K562 (cell line): ENCODE results near the gene RUNDC3A. TPM values are rescaled to one million over a fixed set of nuclear protein-coding genes. Genes with fewer than 3 reads are reported as not detected.
A peak's percentile ranks its signal among the peaks of the same experiment; 100 is the strongest.

ENCODE experiments used
- BRCA1 ChIP-seq, 2 experiments: fragments of 450-650 bp in 1 of 2; sonication (generic) in 1 of 2; formaldehyde crosslinking in 1 of 2; IDR thresholded peaks; 2 replicates each; pipeline versions ENCODE4 v1.5.0 to v1.6.1; 2017 to 2020; ENCODE audit warnings: mild to moderate bottlenecking in 1 of 2, missing genetic modification reagents in 1 of 2
- ILF3 ChIP-seq: fragments of 450-650 bp; IDR thresholded peaks from 2 replicates; pipeline ENCODE4 v1.6.1; 2018; ENCODE audit warnings: antibody characterized with exemption, mild to moderate bottlenecking, moderate library complexity, borderline replicate concordance
- KLF16 ChIP-seq: IDR thresholded peaks from 2 replicates; pipeline ENCODE4 v1.6.1; 2016; ENCODE audit warnings: antibody characterized with exemption
- MAFG ChIP-seq: fragments of 450-650 bp; conservative IDR thresholded peaks from 2 replicates; pipeline ENCODE4 v1.6.1; 2016; ENCODE audit warnings: missing genetic modification characterization, missing compliant biosample characterization
- MIER1 ChIP-seq: fragments of 450-650 bp; IDR thresholded peaks from 2 replicates; pipeline ENCODE4 v1.6.1; 2016; ENCODE audit warnings: antibody characterized with exemption, mild to moderate bottlenecking, low read depth
- NCOA1 ChIP-seq: fragments of 450-650 bp; IDR thresholded peaks from 2 replicates; pipeline ENCODE4 v1.6.1; 2016; ENCODE audit warnings: low read depth
- NFRKB ChIP-seq: fragments of 450-650 bp; IDR thresholded peaks from 2 replicates; pipeline ENCODE4 v1.6.1; 2016; ENCODE audit warnings: low read depth
- PBX2 ChIP-seq, 2 experiments: IDR thresholded peaks in 1 of 2; conservative IDR thresholded peaks in 1 of 2; 2 replicates each; pipeline ENCODE4 v1.6.1; 2016; ENCODE audit warnings: low read depth in 2 of 2, mild to moderate bottlenecking in 1 of 2, missing compliant biosample characterization in 1 of 2, missing genetic modification characterization in 1 of 2, moderate library complexity in 1 of 2
- PHTF2 ChIP-seq: fragments of 250-450 bp; sonication (Bioruptor Pico); IDR thresholded peaks from 2 replicates; pipeline ENCODE4 v1.5.0; 2021; ENCODE audit warnings: mild to moderate bottlenecking
- POLR2H ChIP-seq: IDR thresholded peaks from 2 replicates; pipeline ENCODE4 v1.6.1; 2016; ENCODE audit warnings: missing genetic modification characterization, low read depth, mild to moderate bottlenecking, control low read depth, missing compliant biosample characterization, moderate library complexity
- RBFOX2 ChIP-seq: fragments of 200-400 bp; formaldehyde crosslinking; IDR thresholded peaks from 2 replicates; pipeline ENCODE4 v1.6.1; 2017; ENCODE audit warnings: low read depth, mild to moderate bottlenecking, low read length, moderate library complexity
- STAG1 ChIP-seq: sonication (generic); formaldehyde crosslinking; IDR thresholded peaks from 2 replicates; pipeline ENCODE4 v1.5.0; 2020; ENCODE audit warnings: missing genetic modification reagents, borderline replicate concordance
- ZNF75A ChIP-seq: fragments of 450-650 bp; formaldehyde crosslinking; IDR thresholded peaks from 2 replicates; pipeline ENCODE4 v1.4.0; 2020; ENCODE audit warnings: mild to moderate bottlenecking
- ZSCAN32 ChIP-seq: fragments of 450-650 bp; formaldehyde crosslinking; IDR thresholded peaks from 2 replicates; pipeline ENCODE4 v1.4.0; 2020; ENCODE audit warnings: mild to moderate bottlenecking, moderate library complexity
- polyA plus RNA-seq, 8 experiments: library from polyadenylated mRNA; depleted of rRNA in 4 of 8; stranded (reverse) in 5 of 8; unstranded in 3 of 8; fragments of >200 nt; fragmentation: Nextera tagmentation in 2 of 8; fragmentation: Illumina TruSeq in 1 of 8; extraction: Ambion mirVana in 2 of 8; extraction: Trizol in 1 of 8; gene quantifications; 2 replicates each; pipeline versions ENCODE4 v1.2.1 to v1.2.3, GENCODE V29; 2011 to 2014; ENCODE audit warnings: inconsistent platforms in 1 of 8, missing spikeins in 1 of 8
- total RNA-seq, 7 experiments: library from RNA; depleted of rRNA in 6 of 7; stranded (reverse); fragments of >200 nt in 6 of 7; fragmentation: Illumina TruSeq in 2 of 7; extraction: Trizol in 2 of 7; gene quantifications; 2 replicates each; pipeline versions ENCODE4 v1.2.1 to v1.2.3, GENCODE V29; 2011 to 2021; ENCODE audit warnings: low replicate concordance in 1 of 7
- TF ChIP-seq, protein P1 (sequence below): fragments of 450-650 bp; IDR thresholded peaks from 2 replicates; pipeline ENCODE4 v1.6.1; 2016; ENCODE audit warnings: mild to moderate bottlenecking
- TF ChIP-seq, protein P2 (sequence below): sonication (generic); formaldehyde crosslinking; IDR thresholded peaks from 2 replicates; pipeline ENCODE4 v1.8.0; 2023; ENCODE audit warnings: mild to moderate bottlenecking, missing genetic modification reagents
- TF ChIP-seq, protein P3 (sequence below): conservative IDR thresholded peaks from 2 replicates; pipeline ENCODE4 v1.6.1; 2011; ENCODE audit warnings: low read depth, mild to moderate bottlenecking, low read length; ENCODE audit not compliant: control insufficient read depth
- TF ChIP-seq, protein P4 (sequence below): fragments of 450-650 bp; formaldehyde crosslinking; IDR thresholded peaks from 2 replicates; pipeline ENCODE4 v1.4.0; 2020; ENCODE audit warnings: mild to moderate bottlenecking

Gene RUNDC3A
- total and polyA plus RNA-seq, 9 of the 15 experiments (the other 6 are each of a cell fraction or from before 2014, with no cell fraction given) = not detected

GRCh38 chr17:44266402-44267164, 41.8 kb upstream of the RUNDC3A start (continued):
- TF ChIP-seq, protein P1, sequence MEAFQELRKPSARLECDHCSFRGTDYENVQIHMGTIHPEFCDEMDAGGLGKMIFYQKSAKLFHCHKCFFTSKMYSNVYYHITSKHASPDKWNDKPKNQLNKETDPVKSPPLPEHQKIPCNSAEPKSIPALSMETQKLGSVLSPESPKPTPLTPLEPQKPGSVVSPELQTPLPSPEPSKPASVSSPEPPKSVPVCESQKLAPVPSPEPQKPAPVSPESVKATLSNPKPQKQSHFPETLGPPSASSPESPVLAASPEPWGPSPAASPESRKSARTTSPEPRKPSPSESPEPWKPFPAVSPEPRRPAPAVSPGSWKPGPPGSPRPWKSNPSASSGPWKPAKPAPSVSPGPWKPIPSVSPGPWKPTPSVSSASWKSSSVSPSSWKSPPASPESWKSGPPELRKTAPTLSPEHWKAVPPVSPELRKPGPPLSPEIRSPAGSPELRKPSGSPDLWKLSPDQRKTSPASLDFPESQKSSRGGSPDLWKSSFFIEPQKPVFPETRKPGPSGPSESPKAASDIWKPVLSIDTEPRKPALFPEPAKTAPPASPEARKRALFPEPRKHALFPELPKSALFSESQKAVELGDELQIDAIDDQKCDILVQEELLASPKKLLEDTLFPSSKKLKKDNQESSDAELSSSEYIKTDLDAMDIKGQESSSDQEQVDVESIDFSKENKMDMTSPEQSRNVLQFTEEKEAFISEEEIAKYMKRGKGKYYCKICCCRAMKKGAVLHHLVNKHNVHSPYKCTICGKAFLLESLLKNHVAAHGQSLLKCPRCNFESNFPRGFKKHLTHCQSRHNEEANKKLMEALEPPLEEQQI = no peak; the same call in none of the 2 replicates
- TF ChIP-seq ZSCAN32 (CRISPR knock-in tag) (no peak), MAFG (tag) (no peak), PBX2 (CRISPR knock-in tag; IDR thresholded peaks at IDR 0.05; ENCODE audit: low read depth) (no peak), PBX2 (tag; conservative IDR thresholded peaks at IDR 0.05; ENCODE audit: low read depth) (peak; percentile 19; the same call in 1 of the 2 replicates), ILF3 (no peak), KLF16 (peak; percentile 99), STAG1 (CRISPR knock-in tag) (no peak), BRCA1 (IDR thresholded peaks at IDR 0.05) (no peak), BRCA1 (CRISPR knock-in tag; IDR thresholded peaks at IDR 0.05) (no peak), ZNF75A (CRISPR knock-in tag) (no peak), NCOA1 (peak; percentile 94), MIER1 (0 out of 2 replicates have a peak, but pooled peaks have one; percentile 66), RBFOX2 (no peak; the same call in 1 of the 2 replicates), POLR2H (no peak), NFRKB (no peak), PHTF2 (CRISPR knock-in tag) (no peak)
- TF ChIP-seq, protein P2, sequence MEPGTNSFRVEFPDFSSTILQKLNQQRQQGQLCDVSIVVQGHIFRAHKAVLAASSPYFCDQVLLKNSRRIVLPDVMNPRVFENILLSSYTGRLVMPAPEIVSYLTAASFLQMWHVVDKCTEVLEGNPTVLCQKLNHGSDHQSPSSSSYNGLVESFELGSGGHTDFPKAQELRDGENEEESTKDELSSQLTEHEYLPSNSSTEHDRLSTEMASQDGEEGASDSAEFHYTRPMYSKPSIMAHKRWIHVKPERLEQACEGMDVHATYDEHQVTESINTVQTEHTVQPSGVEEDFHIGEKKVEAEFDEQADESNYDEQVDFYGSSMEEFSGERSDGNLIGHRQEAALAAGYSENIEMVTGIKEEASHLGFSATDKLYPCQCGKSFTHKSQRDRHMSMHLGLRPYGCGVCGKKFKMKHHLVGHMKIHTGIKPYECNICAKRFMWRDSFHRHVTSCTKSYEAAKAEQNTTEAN (CRISPR knock-in tag) = no peak
- TF ChIP-seq, protein P3, sequence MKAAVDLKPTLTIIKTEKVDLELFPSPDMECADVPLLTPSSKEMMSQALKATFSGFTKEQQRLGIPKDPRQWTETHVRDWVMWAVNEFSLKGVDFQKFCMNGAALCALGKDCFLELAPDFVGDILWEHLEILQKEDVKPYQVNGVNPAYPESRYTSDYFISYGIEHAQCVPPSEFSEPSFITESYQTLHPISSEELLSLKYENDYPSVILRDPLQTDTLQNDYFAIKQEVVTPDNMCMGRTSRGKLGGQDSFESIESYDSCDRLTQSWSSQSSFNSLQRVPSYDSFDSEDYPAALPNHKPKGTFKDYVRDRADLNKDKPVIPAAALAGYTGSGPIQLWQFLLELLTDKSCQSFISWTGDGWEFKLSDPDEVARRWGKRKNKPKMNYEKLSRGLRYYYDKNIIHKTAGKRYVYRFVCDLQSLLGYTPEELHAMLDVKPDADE = peak; percentile 99
- TF ChIP-seq, protein P4, sequence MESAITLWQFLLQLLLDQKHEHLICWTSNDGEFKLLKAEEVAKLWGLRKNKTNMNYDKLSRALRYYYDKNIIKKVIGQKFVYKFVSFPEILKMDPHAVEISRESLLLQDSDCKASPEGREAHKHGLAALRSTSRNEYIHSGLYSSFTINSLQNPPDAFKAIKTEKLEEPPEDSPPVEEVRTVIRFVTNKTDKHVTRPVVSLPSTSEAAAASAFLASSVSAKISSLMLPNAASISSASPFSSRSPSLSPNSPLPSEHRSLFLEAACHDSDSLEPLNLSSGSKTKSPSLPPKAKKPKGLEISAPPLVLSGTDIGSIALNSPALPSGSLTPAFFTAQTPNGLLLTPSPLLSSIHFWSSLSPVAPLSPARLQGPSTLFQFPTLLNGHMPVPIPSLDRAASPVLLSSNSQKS (CRISPR knock-in tag) = no peak
